Psoas muscle (tissue), 8 donors: ENCODE measurements around the gene FBXO2. TPM values are rescaled to one million over a fixed set of nuclear protein-coding genes. Genes with fewer than 3 reads are reported as not detected.
"Not testable (repeated sequence)": the region's sequence is repeated elsewhere in the genome, so short reads cannot be mapped to it uniquely, and the experiment has no call there.

Source experiments
- ATAC-seq, 4 donors: fragments of 200-7000 bp; cut with Tn5 transposase; one replicate each; pipeline ENCODE4 v1.9.1; 2020; ENCODE audit warnings: moderate library complexity in 3 of 4, mild to moderate bottlenecking in 2 of 4
- DNase-seq, 2 donors: peaks; one replicate each; pipeline ENCODE4 v3.0.0-alpha.2; 2020
- H3K27ac ChIP-seq: fragments of 200-600 bp; one replicate; pipeline ENCODE4 v1.8.0; 2022
- H3K27me3 ChIP-seq, 3 donors: fragments of 200-600 bp in 1 of 3; one replicate each; pipeline versions ENCODE4 v1.6.1 to v1.8.0; 2013 to 2022; ENCODE audit warnings: low read length in 2 of 3, mild to moderate bottlenecking in 2 of 3, moderate library complexity in 1 of 3; ENCODE audit not compliant: insufficient read depth in 3 of 3
- H3K36me3 ChIP-seq, 2 donors: fragments of 200-600 bp in 1 of 2; one replicate each; pipeline versions ENCODE4 v1.6.1 to v1.8.0; 2013 to 2022; ENCODE audit warnings: low read depth in 1 of 2, mild to moderate bottlenecking in 1 of 2, moderate library complexity in 1 of 2; ENCODE audit not compliant: insufficient read depth in 1 of 2
- H3K4me1 ChIP-seq: fragments of 200-600 bp; one replicate; pipeline ENCODE4 v1.8.0; 2022
- H3K4me3 ChIP-seq: fragments of 200-600 bp; one replicate; pipeline ENCODE4 v1.8.0; 2022; ENCODE audit warnings: mild to moderate bottlenecking
- H3K9me3 ChIP-seq: fragments of 200-600 bp; one replicate; pipeline ENCODE4 v1.8.0; 2022
- WGBS, 3 donors: extraction: QIAGEN DNeasy Blood & Tissue Kit; methylation state at CpG; one replicate each; pipeline versions ENCODE4 v1.1.6 to v1.1.7; 2013; 5-methylcytosine and 5-hydroxymethylcytosine counted together
- intact Hi-C, 2 donors: fragments of 100-400 bp; cut with DNase I; formaldehyde crosslinking; loops; one replicate each; pipeline versions ENCODE4 v1.11.0 to v1.14.2; 2022
- polyA plus RNA-seq, 3 donors: library from polyadenylated mRNA; stranded (reverse); fragments of 200-250 nt; gene quantifications; one replicate each; pipeline ENCODE4 v1.2.3, GENCODE V29; 2013
- total RNA-seq, 4 donors: library from RNA; stranded (reverse); fragmentation: NEBNext Ultra II Directional in 2 of 4; extraction: Animal tissue kit (Norgen Biotek cat#: 25700) in 2 of 4; gene quantifications; one replicate each; pipeline versions ENCODE4 v1.2.1 to v1.2.4, GENCODE V29; 2021 to 2023
- TF ChIP-seq, protein P1 (sequence below): fragments of 200-600 bp; IDR thresholded peaks from one replicate; pipeline ENCODE4 v1.8.0; 2022; ENCODE audit warnings: antibody characterized with exemption
- donor health status: healthy with polysubstance abuse.
- donor health status: DM: no; HTN: no; CAD: no; lungs with moderate emphysema.
- donor health status: Bipolar disorder and iron deficiency.
- donor health status: healthy.
- donor health status: DM: yes; HTN: yes; CAD: no.
- donor health status: DM: no; HTN: no; CAD: no.
- donor health status: DM: no; HTN: no; CAD: no.
- donor health status: DM: yes; HTN: yes; CAD: no.

FBXO2 gene
- total and polyA plus RNA-seq, 7 donors = 0.35 to 20.9 (median 1.2) TPM

DNA sequence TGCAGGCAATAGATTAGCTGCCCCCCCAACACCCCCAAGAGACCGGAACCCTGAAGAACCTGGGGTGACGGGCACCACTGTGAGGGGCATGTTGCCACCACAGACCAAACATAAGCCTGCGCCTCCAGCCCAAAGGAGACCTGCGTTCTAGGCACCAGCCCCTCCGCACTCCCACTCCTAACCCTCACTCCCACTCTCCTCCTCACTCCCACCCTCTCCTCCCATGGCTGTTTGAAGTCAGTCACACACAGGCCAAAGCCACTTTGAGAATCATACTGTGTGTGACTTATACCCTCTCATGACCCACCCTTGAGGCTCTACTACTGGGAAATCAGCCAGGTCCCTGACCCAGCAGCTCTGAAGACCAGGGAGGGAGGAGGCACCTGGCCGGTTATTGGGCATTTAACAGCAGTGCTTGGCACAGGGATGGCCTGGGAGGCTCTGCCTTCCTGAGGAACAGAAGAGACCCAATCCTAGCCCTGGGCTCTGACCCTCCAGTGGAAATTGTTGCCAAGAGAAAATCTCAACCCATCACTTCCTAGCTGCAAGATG is 43.5 kb downstream of the FBXO2 start:
- Histone ChIP-seq H3K27me3 (peaks cover 0 to 29% (median 4%) of the 10 kb centered on the region in 3 donors), H3K36me3 (no peaks in the 10 kb centered on the region), H3K27ac (no peak overlapping the region), H3K4me1 (no peaks in the 10 kb centered on the region), H3K4me3 (no peak overlapping the region), H3K9me3 (no peaks in the 10 kb centered on the region)
- no peak for ATAC-seq
- 58 to 61% (median 61%) methylated on average over 6 of the region's 6 CpGs for WGBS, 3 donors
- no peak for DNase-seq
- TF ChIP-seq, protein P1, sequence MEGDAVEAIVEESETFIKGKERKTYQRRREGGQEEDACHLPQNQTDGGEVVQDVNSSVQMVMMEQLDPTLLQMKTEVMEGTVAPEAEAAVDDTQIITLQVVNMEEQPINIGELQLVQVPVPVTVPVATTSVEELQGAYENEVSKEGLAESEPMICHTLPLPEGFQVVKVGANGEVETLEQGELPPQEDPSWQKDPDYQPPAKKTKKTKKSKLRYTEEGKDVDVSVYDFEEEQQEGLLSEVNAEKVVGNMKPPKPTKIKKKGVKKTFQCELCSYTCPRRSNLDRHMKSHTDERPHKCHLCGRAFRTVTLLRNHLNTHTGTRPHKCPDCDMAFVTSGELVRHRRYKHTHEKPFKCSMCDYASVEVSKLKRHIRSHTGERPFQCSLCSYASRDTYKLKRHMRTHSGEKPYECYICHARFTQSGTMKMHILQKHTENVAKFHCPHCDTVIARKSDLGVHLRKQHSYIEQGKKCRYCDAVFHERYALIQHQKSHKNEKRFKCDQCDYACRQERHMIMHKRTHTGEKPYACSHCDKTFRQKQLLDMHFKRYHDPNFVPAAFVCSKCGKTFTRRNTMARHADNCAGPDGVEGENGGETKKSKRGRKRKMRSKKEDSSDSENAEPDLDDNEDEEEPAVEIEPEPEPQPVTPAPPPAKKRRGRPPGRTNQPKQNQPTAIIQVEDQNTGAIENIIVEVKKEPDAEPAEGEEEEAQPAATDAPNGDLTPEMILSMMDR = no peak
- intact Hi-C loops = no loop called here

DNA sequence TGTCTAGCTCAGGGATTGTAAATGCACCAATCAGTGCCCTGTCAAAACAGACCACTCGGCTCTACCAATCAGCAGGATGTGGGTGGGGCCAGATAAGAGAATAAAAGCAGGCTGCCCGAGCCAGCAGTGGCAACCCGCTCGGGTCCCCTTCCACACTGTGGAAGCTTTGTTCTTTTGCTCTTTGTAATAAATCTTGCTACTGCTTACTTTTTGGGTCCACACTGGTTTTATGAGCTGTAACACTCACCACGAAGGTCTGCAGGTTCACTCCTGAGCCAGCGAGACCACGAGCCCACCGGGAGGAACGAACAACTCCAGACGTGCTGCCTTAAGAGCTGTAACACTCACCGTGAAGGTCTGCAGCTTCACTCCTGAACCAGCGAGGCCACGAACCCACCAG is 44.9 kb downstream of the FBXO2 start:
- WGBS, 3 donors = 53 to 69% (median 59%) methylated on average over 12 to 13 of the region's 13 CpGs
- H3K9me3 ChIP-seq, ATAC-seq, H3K27ac ChIP-seq, intact Hi-C loops, H3K36me3 ChIP-seq, H3K4me1 ChIP-seq, H3K4me3 ChIP-seq, DNase-seq: not testable (repeated sequence)
- H3K27me3 ChIP-seq = peaks cover 0 to 20% (median 4%) of the 10 kb centered on the region in 3 donors

DNA sequence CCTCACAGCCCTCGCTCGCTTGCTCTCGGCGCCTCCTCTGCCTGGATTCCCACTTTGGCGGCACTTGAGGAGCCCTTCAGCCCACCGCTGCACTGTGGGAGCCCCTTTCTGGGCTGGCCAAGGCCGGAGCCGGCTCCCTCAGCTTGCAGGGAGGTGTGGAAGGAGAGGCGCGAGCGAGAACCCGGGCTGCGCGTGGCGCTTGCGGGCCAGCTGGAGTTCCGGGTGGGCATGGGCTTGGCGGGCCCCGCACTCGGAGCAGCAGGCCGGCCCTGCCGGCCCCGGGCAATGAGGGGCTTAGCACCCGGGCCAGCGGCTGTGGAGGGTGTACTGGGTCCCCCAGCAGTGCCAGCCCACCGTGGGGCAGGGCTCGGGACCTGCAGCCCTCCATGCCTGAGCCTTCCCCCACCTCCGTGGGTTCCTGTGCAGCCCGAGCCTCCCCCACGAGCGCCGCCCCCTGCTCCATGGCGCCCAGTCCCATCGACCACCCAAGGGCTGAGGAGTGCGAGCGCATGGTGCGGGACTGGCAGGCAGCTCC is 45.6 kb downstream of the FBXO2 start:
- H3K9me3 ChIP-seq, H3K27ac ChIP-seq, H3K4me1 ChIP-seq, H3K36me3 ChIP-seq, DNase-seq, H3K4me3 ChIP-seq, intact Hi-C loops, ATAC-seq: not testable (repeated sequence)
- WGBS, 3 donors = 95 to 97% (median 96%) methylated on average over 18 to 31 of the region's 37 CpGs
- peaks cover 0 to 16% (median 4%) of the 10 kb centered on the region in 3 donors for H3K27me3 ChIP-seq

DNA sequence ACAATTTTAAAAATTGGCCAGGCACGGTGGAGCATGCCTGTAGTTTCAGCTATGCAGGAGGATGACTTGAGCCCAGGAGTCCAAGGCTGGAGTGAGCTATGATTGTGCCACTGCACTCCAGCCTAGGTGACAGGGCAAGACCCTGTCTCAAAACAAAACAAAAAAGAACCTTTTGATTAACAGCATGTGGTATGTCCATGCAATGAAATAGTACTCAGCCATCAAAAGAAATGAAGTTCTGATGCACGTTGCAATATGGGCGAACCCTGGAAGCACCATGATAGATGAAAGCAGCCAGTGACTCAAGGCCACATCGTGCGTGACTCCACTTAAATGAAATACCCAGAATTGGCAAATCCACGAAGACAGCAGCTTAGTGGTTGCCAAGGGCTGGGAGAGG is 47.5 kb downstream of the FBXO2 start:
- intact Hi-C loops = no loop called here
- no peak overlapping the region for H3K4me3 ChIP-seq
- ATAC-seq = no peak
- no peaks in the 10 kb centered on the region for H3K4me1 ChIP-seq
- TF ChIP-seq, protein P1 = no peak
- peaks cover 0 to 9% (median 4%) of the 10 kb centered on the region in 3 donors for H3K27me3 ChIP-seq
- H3K36me3 ChIP-seq = no peaks in the 10 kb centered on the region
- WGBS, 3 donors = 83 to 88% (median 88%) methylated on average over 6 of the region's 6 CpGs
- H3K27ac ChIP-seq = no peak overlapping the region
- no peaks in the 10 kb centered on the region for H3K9me3 ChIP-seq
- DNase-seq = no peak

DNA sequence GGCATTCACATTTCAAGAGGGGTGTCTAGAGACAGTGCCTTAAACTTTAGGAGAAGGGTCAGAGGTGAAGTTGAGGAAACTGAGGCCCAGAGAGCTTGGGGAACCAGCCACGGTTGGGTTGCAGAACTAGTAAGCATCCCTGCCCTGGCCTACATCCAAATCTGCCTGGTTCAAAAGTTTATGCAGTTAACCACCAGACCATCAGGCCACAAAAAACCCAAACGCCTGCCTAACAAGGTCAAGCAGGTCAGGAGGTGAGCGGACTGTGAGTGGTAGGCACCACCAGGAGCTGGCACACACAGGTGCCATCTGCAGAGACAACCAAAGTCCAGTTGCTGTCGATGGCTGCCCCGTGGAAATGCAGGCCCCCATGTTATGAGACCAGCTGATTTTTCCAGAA is 51.2 kb downstream of the FBXO2 start:
- intact Hi-C loops = no loop called here
- TF ChIP-seq, protein P1 = no peak
- WGBS, 3 donors = 75 to 85% (median 79%) methylated on average over 5 of the region's 5 CpGs
- Histone ChIP-seq H3K9me3 (no peaks in the 10 kb centered on the region), H3K4me1 (no peaks in the 10 kb centered on the region), H3K4me3 (no peak overlapping the region), H3K27ac (no peak overlapping the region), H3K27me3 (peaks cover 0 to 30% (median 2%) of the 10 kb centered on the region in 3 donors), H3K36me3 (no peaks in the 10 kb centered on the region)
- no peak for ATAC-seq
- DNase-seq = no peak
